ENCODE results near the gene VGLL3.
"Not testable (repeated sequence)": the region's sequence is repeated elsewhere in the genome, so short reads cannot be mapped to it uniquely, and the experiment has no call there.

VGLL3 gene

GRCh38 chr3:86978111-86978551 is 12.8 kb downstream of the VGLL3 start:
- Histone ChIP-seq H3K27me3 (ENCODE audit: insufficient read depth, insufficient read length) (no peaks in the 10 kb centered on the region), H3K36me3 (ENCODE audit: insufficient read depth, insufficient read length, low read length) (peaks cover 4% of the 10 kb centered on the region), H3K9ac (ENCODE audit: insufficient read length, low read depth) (no peak overlapping the region), H3K9me3 (ENCODE audit: insufficient read depth, low read length) (no peaks in the 10 kb centered on the region), H3K4me3 (ENCODE audit: insufficient read length, low read depth) (no peak overlapping the region), H3K4me1 (ENCODE audit: insufficient read depth, insufficient read length) (no peaks in the 10 kb centered on the region)
- no peak for DNase-seq (ENCODE audit: low read depth, low spot score)
- TF ChIP-seq SUZ12 (IDR thresholded peaks at IDR 0.05; ENCODE audit: extremely low read depth, insufficient read depth, insufficient read length), result no peak
- TF ChIP-seq YY1 (IDR thresholded peaks at IDR 0.05; ENCODE audit: insufficient read depth, insufficient read length), result no peak
- no peak for TF ChIP-seq ZNF274 (IDR thresholded peaks at IDR 0.05; ENCODE audit: low read depth, low read length)

GRCh38 chr3:86976219-86976618 is 14.7 kb downstream of the VGLL3 start:
- H3K9ac ChIP-seq (ENCODE audit: insufficient read length, low read depth), result no peak overlapping the region
- H3K4me1 ChIP-seq (ENCODE audit: insufficient read depth, insufficient read length), result no peaks in the 10 kb centered on the region
- H3K9me3 ChIP-seq (ENCODE audit: insufficient read depth, low read length), result no peaks in the 10 kb centered on the region
- DNase-seq (ENCODE audit: low read depth, low spot score), result no peak
- TF ChIP-seq YY1 (IDR thresholded peaks at IDR 0.05; ENCODE audit: insufficient read depth, insufficient read length) (no peak), SUZ12 (IDR thresholded peaks at IDR 0.05; ENCODE audit: extremely low read depth, insufficient read depth, insufficient read length) (no peak), ZNF274 (IDR thresholded peaks at IDR 0.05; ENCODE audit: low read depth, low read length) (no peak)
- H3K4me3 ChIP-seq (ENCODE audit: insufficient read length, low read depth), result no peak overlapping the region
- peaks cover 4% of the 10 kb centered on the region for H3K36me3 ChIP-seq (ENCODE audit: insufficient read depth, insufficient read length, low read length)
- no peaks in the 10 kb centered on the region for H3K27me3 ChIP-seq (ENCODE audit: insufficient read depth, insufficient read length)

GRCh38 chr3:86974177-86974576 is 16.8 kb downstream of the VGLL3 start:
- H3K9ac ChIP-seq (ENCODE audit: insufficient read length, low read depth); H3K9me3 ChIP-seq (ENCODE audit: insufficient read depth, low read length); H3K27me3 ChIP-seq (ENCODE audit: insufficient read depth, insufficient read length); H3K36me3 ChIP-seq (ENCODE audit: insufficient read depth, insufficient read length, low read length); H3K4me1 ChIP-seq (ENCODE audit: insufficient read depth, insufficient read length); H3K4me3 ChIP-seq (ENCODE audit: insufficient read length, low read depth); DNase-seq (ENCODE audit: low read depth, low spot score): not testable (repeated sequence)

GRCh38 chr3:86973440-86973839 is 17.5 kb downstream of the VGLL3 start:
- Histone ChIP-seq H3K4me1 (ENCODE audit: insufficient read depth, insufficient read length) (no peaks in the 10 kb centered on the region), H3K36me3 (ENCODE audit: insufficient read depth, insufficient read length, low read length) (peaks cover 4% of the 10 kb centered on the region), H3K4me3 (ENCODE audit: insufficient read length, low read depth) (no peak overlapping the region), H3K27me3 (ENCODE audit: insufficient read depth, insufficient read length) (no peaks in the 10 kb centered on the region), H3K9me3 (ENCODE audit: insufficient read depth, low read length) (no peaks in the 10 kb centered on the region; the same call in 1 of the 2 replicates), H3K9ac (ENCODE audit: insufficient read length, low read depth) (no peak overlapping the region)
- no peak for DNase-seq (ENCODE audit: low read depth, low spot score)
- TF ChIP-seq YY1 (IDR thresholded peaks at IDR 0.05; ENCODE audit: insufficient read depth, insufficient read length) (no peak), ZNF274 (IDR thresholded peaks at IDR 0.05; ENCODE audit: low read depth, low read length) (no peak), SUZ12 (IDR thresholded peaks at IDR 0.05; ENCODE audit: extremely low read depth, insufficient read depth, insufficient read length) (no peak)

- Histone ChIP-seq H3K4me3 (ENCODE audit: insufficient read length, low read depth) (no peak overlapping the region), H3K9ac (ENCODE audit: insufficient read length, low read depth) (no peak overlapping the region), H3K27me3 (ENCODE audit: insufficient read depth, insufficient read length) (no peaks in the 10 kb centered on the region), H3K36me3 (ENCODE audit: insufficient read depth, insufficient read length, low read length) (no peaks in the 10 kb centered on the region), H3K9me3 (ENCODE audit: insufficient read depth, low read length) (no peaks in the 10 kb centered on the region; the same call in 1 of the 2 replicates), H3K4me1 (ENCODE audit: insufficient read depth, insufficient read length) (no peaks in the 10 kb centered on the region)
- peak; percentile 38 for DNase-seq (ENCODE audit: low read depth, low spot score)
- TF ChIP-seq SUZ12 (IDR thresholded peaks at IDR 0.05; ENCODE audit: extremely low read depth, insufficient read depth, insufficient read length), result no peak
- no peak for TF ChIP-seq ZNF274 (IDR thresholded peaks at IDR 0.05; ENCODE audit: low read depth, low read length)
- no peak for TF ChIP-seq YY1 (IDR thresholded peaks at IDR 0.05; ENCODE audit: insufficient read depth, insufficient read length)
Observed at GRCh38 chr3:86969500-86970189, 21.3 kb downstream of the VGLL3 start.

GRCh38 chr3:86968244-86968932 is 22.6 kb downstream of the VGLL3 start:
- no peaks in the 10 kb centered on the region for H3K36me3 ChIP-seq (ENCODE audit: insufficient read depth, insufficient read length, low read length)
- no peaks in the 10 kb centered on the region for H3K4me1 ChIP-seq (ENCODE audit: insufficient read depth, insufficient read length)
- no peak overlapping the region for H3K4me3 ChIP-seq (ENCODE audit: insufficient read length, low read depth)
- H3K9ac ChIP-seq (ENCODE audit: insufficient read length, low read depth), result no peak overlapping the region
- no peaks in the 10 kb centered on the region for H3K27me3 ChIP-seq (ENCODE audit: insufficient read depth, insufficient read length)
- DNase-seq (ENCODE audit: low read depth, low spot score), result no peak
- H3K9me3 ChIP-seq (ENCODE audit: insufficient read depth, low read length), result no peaks in the 10 kb centered on the region; the same call in 1 of the 2 replicates
- TF ChIP-seq ZNF274 (IDR thresholded peaks at IDR 0.05; ENCODE audit: low read depth, low read length) (no peak), YY1 (IDR thresholded peaks at IDR 0.05; ENCODE audit: insufficient read depth, insufficient read length) (no peak), SUZ12 (IDR thresholded peaks at IDR 0.05; ENCODE audit: extremely low read depth, insufficient read depth, insufficient read length) (no peak)

- no peaks in the 10 kb centered on the region for H3K27me3 ChIP-seq (ENCODE audit: insufficient read depth, insufficient read length)
- H3K4me1 ChIP-seq (ENCODE audit: insufficient read depth, insufficient read length), result no peaks in the 10 kb centered on the region
- no peak for DNase-seq (ENCODE audit: low read depth, low spot score)
- no peak for TF ChIP-seq SUZ12 (IDR thresholded peaks at IDR 0.05; ENCODE audit: extremely low read depth, insufficient read depth, insufficient read length)
- no peak for TF ChIP-seq YY1 (IDR thresholded peaks at IDR 0.05; ENCODE audit: insufficient read depth, insufficient read length)
- no peak for TF ChIP-seq ZNF274 (IDR thresholded peaks at IDR 0.05; ENCODE audit: low read depth, low read length)
- no peaks in the 10 kb centered on the region; the same call in 1 of the 2 replicates for H3K9me3 ChIP-seq (ENCODE audit: insufficient read depth, low read length)
- no peak overlapping the region for H3K9ac ChIP-seq (ENCODE audit: insufficient read length, low read depth)
- no peak overlapping the region for H3K4me3 ChIP-seq (ENCODE audit: insufficient read length, low read depth)
- no peaks in the 10 kb centered on the region for H3K36me3 ChIP-seq (ENCODE audit: insufficient read depth, insufficient read length, low read length)
Observed at GRCh38 chr3:86967062-86967461, 23.9 kb downstream of the VGLL3 start.
